ENCODE results near the gene APOA5.

Gene APOA5

GRCh38 chr11:116791813-116792143 is at the start of gene APOA5:
Gene APOA5 (minus strand): TSS chr11:116791879. CDS start chr11:116791860, 19 bp downstream.
- no peaks in the 10 kb centered on the region for H3K9me3 ChIP-seq (ENCODE audit: severe bottlenecking)
- no peak within 1 kb of the TSS for H3K4me3 ChIP-seq (ENCODE audit: severe bottlenecking)
- no peak for TF ChIP-seq CTCF (IDR thresholded peaks at IDR 0.05; ENCODE audit: poor library complexity, severe bottlenecking)
- H3K27ac ChIP-seq (ENCODE audit: poor library complexity, severe bottlenecking): no peak within 1 kb of the TSS
- H3K36me3 ChIP-seq (ENCODE audit: low read depth): peaks cover 2% of the 10 kb centered on the region
- H3K4me1 ChIP-seq (ENCODE audit: insufficient read depth, poor library complexity, severe bottlenecking): peaks cover 10% of the 10 kb centered on the region
- H3K27me3 ChIP-seq (ENCODE audit: insufficient read depth, poor library complexity, severe bottlenecking): no peaks in the 10 kb centered on the region
- no peak for ATAC-seq (ENCODE audit: low read depth)
- no peak for DNase-seq (ENCODE audit: low spot score)

- Histone ChIP-seq H3K27ac (ENCODE audit: poor library complexity, severe bottlenecking) (no peak overlapping the region), H3K4me3 (ENCODE audit: severe bottlenecking) (no peak overlapping the region), H3K9me3 (ENCODE audit: severe bottlenecking) (no peaks in the 10 kb centered on the region), H3K36me3 (ENCODE audit: low read depth) (peaks cover 1% of the 10 kb centered on the region), H3K27me3 (ENCODE audit: insufficient read depth, poor library complexity, severe bottlenecking) (no peaks in the 10 kb centered on the region), H3K4me1 (ENCODE audit: insufficient read depth, poor library complexity, severe bottlenecking) (no peaks in the 10 kb centered on the region)
- DNase-seq (ENCODE audit: low spot score) (no peak), ATAC-seq (ENCODE audit: low read depth) (no peak)
- TF ChIP-seq CTCF (IDR thresholded peaks at IDR 0.05; ENCODE audit: poor library complexity, severe bottlenecking): no peak
Measured at GRCh38 chr11:116840746-116841296, 49.1 kb upstream of the APOA5 start.

- Histone ChIP-seq H3K4me1 (ENCODE audit: insufficient read depth, poor library complexity, severe bottlenecking) (no peaks in the 10 kb centered on the region), H3K36me3 (ENCODE audit: low read depth) (no peaks in the 10 kb centered on the region), H3K27me3 (ENCODE audit: insufficient read depth, poor library complexity, severe bottlenecking) (no peaks in the 10 kb centered on the region), H3K9me3 (ENCODE audit: severe bottlenecking) (no peaks in the 10 kb centered on the region), H3K4me3 (ENCODE audit: severe bottlenecking) (no peak overlapping the region), H3K27ac (ENCODE audit: poor library complexity, severe bottlenecking) (no peak overlapping the region)
- ATAC-seq (ENCODE audit: low read depth) (no peak), DNase-seq (ENCODE audit: low spot score) (no peak)
- no peak for TF ChIP-seq CTCF (IDR thresholded peaks at IDR 0.05; ENCODE audit: poor library complexity, severe bottlenecking)
Measured at GRCh38 chr11:116840224-116840745, 48.6 kb upstream of the APOA5 start.

GRCh38 chr11:116838321-116839084 is 46.8 kb upstream of the APOA5 start:
- Histone ChIP-seq H3K4me1 (ENCODE audit: insufficient read depth, poor library complexity, severe bottlenecking) (no peaks in the 10 kb centered on the region), H3K36me3 (ENCODE audit: low read depth) (no peaks in the 10 kb centered on the region), H3K27me3 (ENCODE audit: insufficient read depth, poor library complexity, severe bottlenecking) (no peaks in the 10 kb centered on the region), H3K4me3 (ENCODE audit: severe bottlenecking) (no peak overlapping the region), H3K9me3 (ENCODE audit: severe bottlenecking) (no peaks in the 10 kb centered on the region), H3K27ac (ENCODE audit: poor library complexity, severe bottlenecking) (no peak overlapping the region)
- TF ChIP-seq CTCF (IDR thresholded peaks at IDR 0.05; ENCODE audit: poor library complexity, severe bottlenecking): no peak
- DNase-seq (ENCODE audit: low spot score) (no peak), ATAC-seq (ENCODE audit: low read depth) (no peak)

All from RWPE2 (cell line).